K562 (cell line): ENCODE data around the gene CCDC186.

Experiments
- EZH2 ChIP-seq: IDR thresholded peaks from 2 replicates; pipeline ENCODE4 v1.6.1; 2012; ENCODE audit warnings: low read depth, mild to moderate bottlenecking, inconsistent platforms, low read length, borderline replicate concordance
- FOXM1 ChIP-seq, 2 experiments: fragments of 450-650 bp in 1 of 2; sonication (generic) in 1 of 2; formaldehyde crosslinking in 1 of 2; IDR thresholded peaks; 2 replicates each; pipeline versions ENCODE4 v1.6.1 to v1.9.0; 2017 to 2022; ENCODE audit warnings: low read depth in 2 of 2, mild to moderate bottlenecking in 2 of 2, missing genetic modification reagents in 1 of 2, moderate library complexity in 1 of 2
- GTF2F1 ChIP-seq: IDR thresholded peaks from 2 replicates; pipeline ENCODE4 v1.6.1; 2011; ENCODE audit warnings: low read depth, low read length, improper control_type of control experiment
- HEY1 ChIP-seq: fragments of 250-450 bp; sonication (Bioruptor Pico); IDR thresholded peaks from 2 replicates; pipeline ENCODE4 v1.5.0; 2020; ENCODE audit warnings: mild to moderate bottlenecking, moderate library complexity, borderline replicate concordance
- JUN ChIP-seq, 2 experiments: sonication (generic) in 1 of 2; formaldehyde crosslinking in 1 of 2; IDR thresholded peaks; 2 replicates each; pipeline versions ENCODE4 v1.6.1 to v1.8.0; 2012 to 2022; ENCODE audit warnings: borderline replicate concordance in 2 of 2, mild to moderate bottlenecking in 2 of 2, improper control_type of control experiment in 1 of 2, low read depth in 1 of 2, low read length in 1 of 2, missing genetic modification reagents in 1 of 2
- MEF2A ChIP-seq: IDR thresholded peaks from 2 replicates; pipeline ENCODE4 v1.6.1; 2011; ENCODE audit warnings: low read depth, mild to moderate bottlenecking, low read length, moderate library complexity; ENCODE audit not compliant: control insufficient read depth
- NFXL1 ChIP-seq: fragments of 450-650 bp; formaldehyde crosslinking; IDR thresholded peaks from 2 replicates; pipeline ENCODE4 v1.4.0; 2021; ENCODE audit warnings: mild to moderate bottlenecking
- RBM17 ChIP-seq: fragments of 200-400 bp; formaldehyde crosslinking; IDR thresholded peaks from 2 replicates; pipeline ENCODE4 v1.6.1; 2017; ENCODE audit warnings: low read depth, mild to moderate bottlenecking, low read length, borderline replicate concordance
- TF ChIP-seq, protein P1 (sequence below): fragments of 450-650 bp; formaldehyde crosslinking; IDR thresholded peaks from 2 replicates; pipeline ENCODE4 v1.4.0; 2020; ENCODE audit warnings: mild to moderate bottlenecking, moderate library complexity
- TF ChIP-seq, protein P2 (sequence below), 3 experiments: IDR thresholded peaks in 2 of 3; conservative IDR thresholded peaks in 1 of 3; 2 replicates each; pipeline ENCODE4 v1.5.1; 2011 to 2012; ENCODE audit warnings: low read length in 3 of 3, mild to moderate bottlenecking in 3 of 3, control low read depth in 2 of 3, improper control_type of control experiment in 1 of 3, inconsistent platforms in 1 of 3, low read depth in 1 of 3, mixed read lengths in 1 of 3, moderate library complexity in 1 of 3; ENCODE audit not compliant: insufficient read depth in 2 of 3

DNA sequence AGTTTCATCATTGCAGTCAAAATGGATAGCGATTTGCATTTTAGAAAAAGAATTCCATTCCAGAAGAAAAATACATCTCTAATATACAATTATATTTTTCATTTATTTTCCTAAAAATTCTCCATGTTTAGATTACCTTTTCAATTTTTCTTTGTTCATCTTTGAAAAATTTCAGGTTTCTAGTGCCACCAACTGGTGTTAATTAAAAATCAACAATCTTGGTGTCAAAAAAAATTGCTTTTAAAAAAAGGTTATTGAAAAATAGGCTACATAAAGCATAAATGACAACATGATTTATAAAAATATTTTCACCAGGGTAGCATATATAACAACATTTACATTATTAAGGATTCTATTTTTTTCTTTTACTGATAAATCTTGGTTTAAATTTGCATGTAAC, 53.0 kb downstream of the CCDC186 start:
- TF ChIP-seq, protein P1, sequence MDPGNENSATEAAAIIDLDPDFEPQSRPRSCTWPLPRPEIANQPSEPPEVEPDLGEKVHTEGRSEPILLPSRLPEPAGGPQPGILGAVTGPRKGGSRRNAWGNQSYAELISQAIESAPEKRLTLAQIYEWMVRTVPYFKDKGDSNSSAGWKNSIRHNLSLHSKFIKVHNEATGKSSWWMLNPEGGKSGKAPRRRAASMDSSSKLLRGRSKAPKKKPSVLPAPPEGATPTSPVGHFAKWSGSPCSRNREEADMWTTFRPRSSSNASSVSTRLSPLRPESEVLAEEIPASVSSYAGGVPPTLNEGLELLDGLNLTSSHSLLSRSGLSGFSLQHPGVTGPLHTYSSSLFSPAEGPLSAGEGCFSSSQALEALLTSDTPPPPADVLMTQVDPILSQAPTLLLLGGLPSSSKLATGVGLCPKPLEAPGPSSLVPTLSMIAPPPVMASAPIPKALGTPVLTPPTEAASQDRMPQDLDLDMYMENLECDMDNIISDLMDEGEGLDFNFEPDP (CRISPR knock-in tag): no peak
- no peak for TF ChIP-seq HEY1
- no peak for TF ChIP-seq EZH2
- TF ChIP-seq JUN (IDR thresholded peaks at IDR 0.05; ENCODE audit: borderline replicate concordance, low read depth, low read length): no peak
- no peak for TF ChIP-seq JUN (CRISPR knock-in tag; IDR thresholded peaks at IDR 0.05; ENCODE audit: borderline replicate concordance)
- TF ChIP-seq, protein P2, sequence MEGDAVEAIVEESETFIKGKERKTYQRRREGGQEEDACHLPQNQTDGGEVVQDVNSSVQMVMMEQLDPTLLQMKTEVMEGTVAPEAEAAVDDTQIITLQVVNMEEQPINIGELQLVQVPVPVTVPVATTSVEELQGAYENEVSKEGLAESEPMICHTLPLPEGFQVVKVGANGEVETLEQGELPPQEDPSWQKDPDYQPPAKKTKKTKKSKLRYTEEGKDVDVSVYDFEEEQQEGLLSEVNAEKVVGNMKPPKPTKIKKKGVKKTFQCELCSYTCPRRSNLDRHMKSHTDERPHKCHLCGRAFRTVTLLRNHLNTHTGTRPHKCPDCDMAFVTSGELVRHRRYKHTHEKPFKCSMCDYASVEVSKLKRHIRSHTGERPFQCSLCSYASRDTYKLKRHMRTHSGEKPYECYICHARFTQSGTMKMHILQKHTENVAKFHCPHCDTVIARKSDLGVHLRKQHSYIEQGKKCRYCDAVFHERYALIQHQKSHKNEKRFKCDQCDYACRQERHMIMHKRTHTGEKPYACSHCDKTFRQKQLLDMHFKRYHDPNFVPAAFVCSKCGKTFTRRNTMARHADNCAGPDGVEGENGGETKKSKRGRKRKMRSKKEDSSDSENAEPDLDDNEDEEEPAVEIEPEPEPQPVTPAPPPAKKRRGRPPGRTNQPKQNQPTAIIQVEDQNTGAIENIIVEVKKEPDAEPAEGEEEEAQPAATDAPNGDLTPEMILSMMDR (IDR thresholded peaks at IDR 0.05 in 2 of 3, conservative IDR thresholded peaks at IDR 0.05 in 1 of 3; ENCODE audit: insufficient read depth in 2 of 3, low read depth in 1 of 3, low read length in 3 of 3): no peak
- no peak for TF ChIP-seq FOXM1 (IDR thresholded peaks at IDR 0.05; ENCODE audit: low read depth)
- no peak for TF ChIP-seq FOXM1 (CRISPR knock-in tag; IDR thresholded peaks at IDR 0.05; ENCODE audit: low read depth)
- no peak for TF ChIP-seq RBM17
- no peak for TF ChIP-seq NFXL1 (CRISPR knock-in tag)
- no peak for TF ChIP-seq GTF2F1
- TF ChIP-seq MEF2A: no peak
